Stimulated activated effector memory CD8-positive, alpha-beta T cell treated with anti-CD3 and anti-CD28 coated beads, Interleukin-12 subunit alpha, Interleukin-12 subunit beta, amount 100 ng/mL, for 72 hours (primary cell): ENCODE results near the gene SLC7A1.
"Not testable (repeated sequence)": the region's sequence is repeated elsewhere in the genome, so short reads cannot be mapped to it uniquely, and the experiment has no call there.

ENCODE experiments used
- ATAC-seq: fragments of 150-1000 bp; cut with Tn5 transposase; 2 replicates; pipeline ENCODE4 v1.10.0; 2021
- DNase-seq, 2 donors: peaks; one replicate each; pipeline ENCODE4 v3.0.0; 2021 to 2022; ENCODE audit warnings: low spot score in 2 of 2
- H3K27ac Mint-ChIP-seq: one replicate; pipeline ENCODE4 v1.8.0; 2022; ENCODE audit warnings: mild to moderate bottlenecking, mixed read lengths
- H3K36me3 Mint-ChIP-seq: one replicate; pipeline ENCODE4 v1.8.0; 2022; ENCODE audit warnings: mild to moderate bottlenecking, mixed read lengths
- H3K4me1 Mint-ChIP-seq: one replicate; pipeline ENCODE4 v1.8.0; 2022; ENCODE audit warnings: mixed read lengths
- H3K4me3 Mint-ChIP-seq: one replicate; pipeline ENCODE4 v1.8.0; 2022; ENCODE audit warnings: mild to moderate bottlenecking, mixed read lengths
- H3K9me3 Mint-ChIP-seq: one replicate; pipeline ENCODE4 v1.8.0; 2022; ENCODE audit warnings: mixed read lengths

Gene SLC7A1

DNA sequence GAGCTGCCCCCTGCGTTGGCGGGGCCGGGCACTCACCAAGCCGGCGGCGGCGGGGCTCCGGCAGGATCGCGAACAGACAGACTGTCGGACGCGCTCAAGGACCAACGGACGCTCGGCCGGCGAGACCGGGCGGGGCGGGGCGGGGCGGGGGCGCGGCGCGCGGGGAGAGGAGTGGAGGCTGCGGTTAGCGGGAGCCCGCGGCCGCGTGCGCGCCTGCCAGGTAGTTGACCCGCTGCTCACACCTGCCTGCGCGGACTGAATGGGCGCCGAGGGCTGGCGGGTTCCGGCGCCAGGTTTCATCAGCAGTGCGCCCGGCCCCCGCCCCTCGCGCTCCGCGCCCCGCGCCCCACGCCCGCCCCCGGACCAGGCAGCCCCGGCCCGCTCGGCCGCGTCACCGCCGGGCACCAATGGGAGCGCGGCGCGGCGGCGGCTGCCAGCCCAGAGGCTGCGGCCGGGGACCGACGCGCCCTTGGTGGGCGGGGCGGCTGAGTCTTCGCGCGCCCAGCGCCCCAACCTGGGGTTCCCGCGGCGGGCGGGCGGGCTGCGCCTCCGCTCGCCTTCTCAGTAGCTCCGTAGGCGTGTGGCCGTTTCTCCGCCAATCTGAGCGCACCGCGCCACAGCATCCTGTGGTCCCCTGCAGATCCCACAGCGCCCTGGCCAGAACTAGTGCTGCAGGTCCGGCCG lies at the start of gene SLC7A1:
Gene SLC7A1, minus strand, starts transcription at position 309 of the 684 bp plus-strand sequence. CDS start 59,500 bp downstream, outside the sequence.
- Mint-ChIP-seq H3K36me3 (peaks cover 57% of the 10 kb centered on the region), H3K27ac (peak within 1 kb of the TSS; percentile 96), H3K4me1 (peaks cover 48% of the 10 kb centered on the region), H3K4me3 (peak within 1 kb of the TSS; percentile 81), H3K9me3 (no peaks in the 10 kb centered on the region)
- ATAC-seq (peak; percentile 90), DNase-seq (peak; percentile 85 to 89)

DNA sequence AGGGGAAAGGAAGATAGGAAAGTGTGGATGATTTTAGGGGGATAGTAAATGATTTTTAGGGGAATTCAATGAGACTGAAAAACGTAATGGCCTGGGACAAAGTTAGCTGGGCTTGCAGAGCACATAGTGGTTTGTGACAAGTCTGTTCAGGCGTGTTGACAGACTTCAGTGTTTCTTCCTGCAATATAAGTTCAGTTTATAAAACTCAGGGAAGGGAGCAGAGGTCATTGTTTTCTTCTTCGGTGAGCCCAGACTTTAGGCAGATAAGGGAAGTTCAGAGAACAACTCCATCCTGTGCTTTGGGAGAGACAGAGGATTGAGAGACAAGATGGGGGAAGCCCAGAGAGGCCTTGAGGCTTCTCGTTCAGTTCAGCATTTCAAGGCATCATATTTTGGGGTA lies 45.2 kb upstream of the SLC7A1 start:
- H3K27ac Mint-ChIP-seq = no peak overlapping the region
- ATAC-seq (no peak), DNase-seq (no peak)
- no peaks in the 10 kb centered on the region for H3K9me3 Mint-ChIP-seq
- H3K4me1 Mint-ChIP-seq = no peaks in the 10 kb centered on the region
- no peaks in the 10 kb centered on the region for H3K36me3 Mint-ChIP-seq
- H3K4me3 Mint-ChIP-seq = no peak overlapping the region

DNA sequence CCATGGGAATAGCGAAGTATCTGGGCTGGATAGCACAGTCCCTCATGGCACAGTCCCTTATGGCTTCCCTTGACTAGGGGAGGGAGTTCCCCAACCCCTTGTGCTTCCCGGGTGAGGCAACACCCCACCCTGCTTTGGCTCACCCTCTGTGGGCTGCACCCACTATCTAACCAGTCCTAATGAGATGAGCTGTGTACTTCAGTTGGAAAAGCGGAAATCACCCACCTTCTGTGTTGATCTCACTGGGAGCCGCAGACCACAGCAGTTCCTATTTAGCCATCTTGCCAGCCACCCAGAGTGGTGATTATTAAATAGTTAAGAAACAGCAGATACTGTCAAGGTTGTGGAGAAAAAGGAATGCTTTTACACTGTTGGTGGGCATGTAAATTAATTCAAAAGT lies 41.3 kb upstream of the SLC7A1 start:
- not testable (repeated sequence) for H3K4me3 Mint-ChIP-seq, H3K9me3 Mint-ChIP-seq, DNase-seq, H3K36me3 Mint-ChIP-seq, H3K4me1 Mint-ChIP-seq, H3K27ac Mint-ChIP-seq, ATAC-seq

DNA sequence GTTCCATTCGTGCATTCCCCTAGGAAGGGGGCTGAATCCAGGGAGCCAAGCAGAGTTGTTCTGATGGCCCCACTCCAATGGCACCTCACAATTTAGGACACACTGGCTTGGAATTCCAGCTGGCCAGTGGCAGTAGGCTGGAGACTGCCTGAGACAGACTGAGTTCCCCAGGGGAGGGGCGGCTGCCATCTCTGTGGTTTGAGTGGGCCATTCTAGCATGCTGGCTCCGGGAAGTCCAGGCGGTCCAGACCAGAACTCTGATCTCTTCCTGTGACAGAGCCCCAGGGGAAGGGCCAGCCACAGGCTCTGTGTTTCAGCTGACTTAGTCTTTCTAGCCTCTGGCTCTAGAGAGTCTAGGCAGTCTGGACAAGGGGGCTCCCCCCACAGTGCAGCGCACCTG lies 29.5 kb upstream of the SLC7A1 start:
- H3K27ac Mint-ChIP-seq = no peak overlapping the region
- H3K4me3 Mint-ChIP-seq = no peak overlapping the region
- no peak for DNase-seq
- peak; percentile 11 for ATAC-seq
- no peaks in the 10 kb centered on the region for H3K36me3 Mint-ChIP-seq
- no peaks in the 10 kb centered on the region for H3K4me1 Mint-ChIP-seq
- no peaks in the 10 kb centered on the region for H3K9me3 Mint-ChIP-seq

DNA sequence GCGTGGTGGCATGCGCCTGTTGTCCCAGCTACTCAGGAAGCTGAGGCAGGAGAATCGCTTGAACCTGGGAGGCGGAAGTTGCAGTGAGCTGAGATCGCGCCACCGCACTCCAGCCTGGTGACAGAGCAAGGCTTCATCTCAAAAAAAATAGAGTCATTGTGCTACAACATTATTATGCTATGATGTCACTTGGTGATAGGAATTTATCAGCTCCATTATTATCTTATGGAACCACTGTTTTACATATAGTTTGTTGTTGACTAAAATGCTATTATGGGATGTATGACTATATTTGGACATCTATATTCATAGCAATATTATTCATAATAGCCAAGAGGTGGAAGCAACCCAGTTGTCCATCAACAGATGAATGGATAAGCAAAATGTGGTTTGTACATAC lies 26.4 kb upstream of the SLC7A1 start:
- Mint-ChIP-seq H3K4me1 (no peaks in the 10 kb centered on the region), H3K9me3 (no peaks in the 10 kb centered on the region), H3K27ac (no peak overlapping the region)

DNA sequence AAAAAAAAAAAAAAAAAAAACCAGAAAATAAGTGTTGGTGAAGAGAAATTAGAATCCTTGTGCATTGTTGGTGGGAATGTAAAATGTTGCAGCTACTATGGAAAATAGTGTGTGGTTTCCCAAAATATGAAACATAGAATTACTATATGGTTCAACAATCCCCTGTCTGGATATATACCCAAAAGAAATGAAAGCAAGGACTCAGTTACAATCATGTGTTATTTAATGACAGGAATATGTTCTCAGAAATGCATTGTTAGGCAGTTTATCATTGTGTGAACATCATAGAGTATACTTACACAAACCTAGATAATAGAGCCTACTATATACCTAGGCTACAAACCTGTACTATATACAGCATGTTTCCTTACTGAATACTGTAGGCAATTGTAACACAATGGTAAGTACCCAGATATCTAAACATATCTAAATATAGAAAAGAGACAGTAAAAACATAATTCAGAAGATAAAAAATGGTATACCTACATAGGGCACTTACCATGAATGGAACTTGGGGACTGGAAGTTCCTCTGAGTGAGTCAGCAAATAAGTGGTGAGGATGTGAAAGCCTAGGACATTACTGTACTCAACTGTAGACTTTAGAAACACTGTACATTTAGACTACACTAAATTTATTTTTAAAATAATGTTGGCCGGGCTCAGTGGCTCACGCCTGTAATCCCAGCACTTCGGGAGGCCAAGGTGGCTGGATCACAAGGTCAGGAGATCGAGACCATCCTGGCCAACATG lies 25.7 kb upstream of the SLC7A1 start:
- H3K9me3 Mint-ChIP-seq = no peaks in the 10 kb centered on the region
- DNase-seq (no peak), ATAC-seq (no peak)
- no peak overlapping the region for H3K27ac Mint-ChIP-seq
- no peaks in the 10 kb centered on the region for H3K36me3 Mint-ChIP-seq
- H3K4me1 Mint-ChIP-seq = no peaks in the 10 kb centered on the region
- H3K4me3 Mint-ChIP-seq = no peak overlapping the region

More for the DNA sequence above, 26.4 kb upstream of the SLC7A1 start:
- Mint-ChIP-seq H3K36me3 (no peaks in the 10 kb centered on the region), H3K4me3 (no peak overlapping the region)
- ATAC-seq = no peak
- no peak for DNase-seq

DNA sequence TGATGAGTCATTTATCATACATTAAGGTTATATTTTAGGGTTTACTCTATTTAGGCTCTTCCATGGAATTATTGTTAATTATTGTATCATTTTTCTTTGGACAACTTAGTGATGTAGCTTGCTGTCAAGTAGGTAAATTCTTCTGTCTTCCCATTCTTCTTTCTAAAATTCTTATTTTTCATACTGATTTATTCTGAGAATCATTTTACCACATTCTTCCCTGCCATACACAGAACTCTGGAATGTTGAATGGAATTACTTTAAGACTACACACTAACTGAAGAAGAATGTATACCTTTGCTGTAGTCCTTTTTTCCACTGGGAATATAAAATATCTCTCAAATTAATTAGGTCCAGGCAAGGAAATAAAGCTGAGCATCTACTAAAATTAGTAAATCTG lies 24.5 kb upstream of the SLC7A1 start:
- no peaks in the 10 kb centered on the region for H3K9me3 Mint-ChIP-seq
- no peak overlapping the region for H3K27ac Mint-ChIP-seq
- DNase-seq = no peak
- ATAC-seq = no peak
- H3K4me3 Mint-ChIP-seq = no peak overlapping the region
- H3K36me3 Mint-ChIP-seq = no peaks in the 10 kb centered on the region
- H3K4me1 Mint-ChIP-seq = no peaks in the 10 kb centered on the region

DNA sequence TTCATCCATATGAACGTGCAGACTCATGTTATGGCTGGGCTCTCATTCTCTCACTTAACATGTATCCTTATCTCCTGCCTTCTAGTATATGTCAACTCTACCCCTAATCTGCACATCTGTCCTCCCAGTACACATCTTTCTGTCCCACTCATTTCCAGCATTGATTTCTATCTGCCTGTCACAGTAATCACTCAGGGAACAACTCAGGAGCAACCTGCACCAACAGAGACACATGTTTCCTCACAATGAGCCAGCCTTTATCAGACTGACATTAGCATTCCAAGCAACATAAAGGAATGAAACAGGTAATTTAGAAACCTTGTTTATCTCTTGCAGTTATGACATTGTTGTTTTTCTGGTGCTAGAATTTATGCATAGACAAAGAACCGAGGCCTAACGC lies 17.6 kb upstream of the SLC7A1 start:
- no peak overlapping the region for H3K4me3 Mint-ChIP-seq
- H3K9me3 Mint-ChIP-seq = no peaks in the 10 kb centered on the region
- H3K36me3 Mint-ChIP-seq = no peaks in the 10 kb centered on the region
- H3K4me1 Mint-ChIP-seq = no peaks in the 10 kb centered on the region
- DNase-seq (no peak), ATAC-seq (no peak)
- no peak overlapping the region for H3K27ac Mint-ChIP-seq

DNA sequence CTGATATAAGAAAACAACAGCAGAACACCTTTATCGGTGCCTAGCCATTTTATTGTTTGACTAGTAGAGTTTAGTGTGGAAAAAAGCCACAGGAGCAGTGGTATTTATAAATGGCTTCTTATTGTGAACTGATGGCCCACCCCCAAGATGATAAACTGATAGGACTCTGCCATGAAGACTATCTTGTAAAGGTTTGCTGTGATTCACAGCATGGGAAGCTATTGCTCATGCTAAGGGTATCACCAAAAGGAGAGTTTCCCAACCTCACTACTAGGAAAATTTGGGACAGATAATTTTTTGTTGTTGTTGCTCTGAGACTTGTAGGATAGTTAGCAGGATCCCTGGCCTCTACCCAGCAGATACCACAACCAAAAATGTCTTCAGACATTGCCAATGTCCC lies 12.0 kb upstream of the SLC7A1 start:
- Mint-ChIP-seq H3K36me3 (no peaks in the 10 kb centered on the region), H3K4me1 (no peaks in the 10 kb centered on the region), H3K9me3 (no peaks in the 10 kb centered on the region), H3K4me3 (no peak overlapping the region), H3K27ac (no peak overlapping the region)
- ATAC-seq (no peak), DNase-seq (no peak)

DNA sequence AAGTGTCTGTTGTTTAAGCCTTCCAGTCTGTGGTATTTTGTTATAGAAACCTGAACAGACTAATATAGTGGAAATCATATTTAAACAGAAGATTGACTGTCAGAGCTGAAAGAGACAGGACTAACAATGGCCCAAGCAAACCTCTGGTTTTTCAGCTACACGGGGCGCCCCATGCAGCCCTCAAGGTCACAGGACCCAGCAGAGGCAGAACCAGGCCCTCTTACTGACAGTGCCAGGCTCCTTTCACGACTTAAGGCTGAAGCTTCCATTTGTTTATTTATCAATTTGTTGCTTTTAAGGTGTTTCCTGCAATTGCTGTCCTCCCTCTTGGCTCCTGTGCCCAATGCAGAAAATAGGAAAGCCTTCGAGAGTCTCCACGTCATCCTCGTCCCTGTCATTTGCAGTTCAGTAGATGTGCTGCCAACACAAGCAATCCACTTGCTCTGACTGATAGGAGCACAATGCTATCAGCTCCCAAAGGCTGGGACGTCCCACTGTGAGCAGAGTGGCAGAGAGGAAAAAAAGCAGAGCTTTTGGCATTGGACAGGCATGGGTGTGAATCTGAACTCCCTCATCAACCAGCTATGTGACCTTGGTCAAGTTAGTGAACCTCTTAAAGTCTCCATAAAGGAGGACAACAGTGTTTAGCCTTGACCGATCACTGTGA lies 10.5 kb upstream of the SLC7A1 start:
- Mint-ChIP-seq H3K27ac (no peak overlapping the region), H3K9me3 (no peaks in the 10 kb centered on the region), H3K36me3 (no peaks in the 10 kb centered on the region), H3K4me3 (no peak overlapping the region), H3K4me1 (no peaks in the 10 kb centered on the region)
- DNase-seq (no peak), ATAC-seq (no peak)

DNA sequence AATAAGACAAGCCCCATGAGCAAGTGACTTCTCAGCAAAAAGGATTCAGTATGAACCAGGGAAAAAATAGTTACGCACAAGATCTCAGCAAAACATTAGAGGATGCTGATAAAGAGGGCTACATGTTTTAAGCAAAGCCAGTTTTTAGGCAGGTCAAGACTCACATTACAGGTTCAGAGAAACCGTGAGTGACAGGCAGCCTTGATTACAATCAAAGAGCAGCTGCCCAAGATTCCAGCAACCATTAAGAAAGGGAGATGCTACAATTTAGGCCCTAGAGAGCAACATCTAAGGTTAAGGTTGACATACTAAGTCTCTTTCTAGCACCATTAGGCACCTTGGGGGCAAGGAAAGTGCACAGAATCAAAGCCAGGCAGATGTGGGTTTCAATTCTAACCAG lies 2.8 kb upstream of the SLC7A1 start:
- no peak overlapping the region for H3K27ac Mint-ChIP-seq

DNA sequence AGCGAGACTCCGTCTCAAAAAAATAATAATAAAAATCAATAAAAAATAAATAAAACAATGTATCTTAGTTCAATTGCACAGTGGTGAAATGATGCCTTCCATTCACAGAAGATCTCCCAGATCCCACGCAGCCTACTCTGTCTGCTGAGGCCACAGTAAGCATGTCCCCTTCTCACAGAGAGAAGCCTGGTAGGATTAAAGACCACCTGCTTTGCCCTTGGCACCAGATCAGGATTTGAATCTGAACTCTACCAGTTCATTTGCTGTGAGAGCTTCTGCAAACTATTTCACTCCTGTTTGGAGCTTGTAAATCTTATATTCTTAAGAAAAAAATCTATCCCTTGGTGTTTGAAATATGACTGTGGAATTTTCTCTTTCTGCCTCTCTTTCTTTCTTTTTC lies 2.2 kb upstream of the SLC7A1 start:
- H3K9me3 Mint-ChIP-seq = no peaks in the 10 kb centered on the region
- peak in 1 of 2 donors; percentile 44 for DNase-seq
- H3K36me3 Mint-ChIP-seq = peaks cover 35% of the 10 kb centered on the region
- no peak overlapping the region for H3K27ac Mint-ChIP-seq
- no peak overlapping the region for H3K4me3 Mint-ChIP-seq
- H3K4me1 Mint-ChIP-seq = peaks cover 27% of the 10 kb centered on the region
- no peak for ATAC-seq

More for the DNA sequence above, 2.8 kb upstream of the SLC7A1 start:
- H3K36me3 Mint-ChIP-seq = peaks cover 30% of the 10 kb centered on the region
- no peak for DNase-seq
- no peaks in the 10 kb centered on the region for H3K9me3 Mint-ChIP-seq
- no peak overlapping the region for H3K4me3 Mint-ChIP-seq
- ATAC-seq = no peak
- peaks cover 21% of the 10 kb centered on the region for H3K4me1 Mint-ChIP-seq

DNA sequence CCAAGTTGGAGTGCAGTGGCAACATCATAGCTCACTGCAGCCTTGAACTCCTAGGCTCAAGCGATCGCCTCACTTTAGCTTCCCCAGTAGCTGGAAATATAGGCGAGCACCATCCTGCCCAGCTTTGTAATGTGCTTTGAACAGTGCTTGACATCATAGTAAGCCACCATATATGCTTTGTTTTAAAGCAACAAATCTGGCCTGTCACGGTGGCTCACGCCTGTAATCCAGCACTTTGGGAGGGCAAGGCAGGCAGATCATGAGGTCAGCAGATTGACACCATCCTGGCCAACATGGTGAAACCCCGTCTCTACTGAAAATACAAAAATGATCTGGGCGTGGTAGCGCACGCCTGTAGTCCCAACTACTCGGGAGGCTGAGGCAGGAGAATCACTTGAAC lies 1.8 kb upstream of the SLC7A1 start:
- Mint-ChIP-seq H3K4me3 (no peak overlapping the region), H3K36me3 (peaks cover 40% of the 10 kb centered on the region), H3K27ac (no peak overlapping the region), H3K9me3 (no peaks in the 10 kb centered on the region), H3K4me1 (peaks cover 32% of the 10 kb centered on the region)
- ATAC-seq = no peak
- peak in 1 of 2 donors; percentile 41 for DNase-seq

DNA sequence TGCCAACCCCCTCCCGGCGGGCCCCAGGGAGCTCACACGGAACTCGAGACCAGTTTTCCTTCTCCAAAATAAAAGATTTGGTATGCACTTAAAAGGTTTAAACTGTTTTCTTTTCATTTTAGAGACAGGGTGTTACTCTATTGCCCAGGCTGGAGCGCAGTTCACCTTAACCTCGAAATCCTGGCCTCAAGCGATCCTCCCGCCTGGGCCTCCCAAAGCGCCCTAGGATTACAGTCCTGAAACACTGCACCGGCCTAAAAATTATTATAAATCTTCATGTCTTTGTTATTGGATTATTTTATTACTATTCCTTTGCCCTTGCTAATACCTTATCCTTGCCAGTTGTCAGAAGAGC lies 553 bp upstream of the SLC7A1 start:
- DNase-seq (peak in 1 of 2 donors; percentile 48), ATAC-seq (no peak)
- Mint-ChIP-seq H3K9me3 (no peaks in the 10 kb centered on the region), H3K36me3 (peaks cover 52% of the 10 kb centered on the region), H3K4me1 (peaks cover 44% of the 10 kb centered on the region), H3K4me3 (peak overlapping the region; percentile 81), H3K27ac (peak overlapping the region; percentile 92)

DNA sequence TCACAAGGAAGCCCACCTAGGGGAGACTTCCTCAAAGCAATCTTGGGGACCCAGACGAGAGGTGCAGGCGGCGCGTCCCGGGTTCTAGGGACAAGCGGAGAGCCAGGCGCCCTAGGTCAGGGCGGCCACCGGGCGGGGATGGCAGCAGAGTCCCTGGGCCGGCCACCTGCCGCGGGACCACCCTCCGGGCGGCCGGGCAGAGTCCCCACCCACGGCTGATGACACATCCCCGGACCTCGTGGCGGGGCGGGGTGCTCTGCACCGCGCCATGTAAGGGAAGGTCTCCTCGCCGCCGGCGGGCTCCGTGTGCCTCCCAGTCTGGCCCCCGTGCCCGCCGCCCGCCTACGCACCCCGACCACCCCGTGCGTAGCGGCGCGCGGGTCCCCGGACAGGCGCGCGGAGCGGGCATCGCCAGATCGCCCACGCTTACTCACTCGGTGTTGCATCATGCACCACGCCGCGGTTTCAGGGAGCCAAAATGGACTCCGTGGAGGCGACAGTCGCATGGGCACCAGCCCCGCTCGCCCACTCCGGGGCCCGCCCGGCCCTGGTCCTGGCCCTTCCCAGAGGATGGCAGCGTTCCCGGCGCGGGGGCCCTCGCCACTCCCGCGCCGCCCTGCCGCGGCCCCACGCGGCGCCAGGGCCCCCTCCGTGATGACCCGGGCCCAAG lies 643 bp downstream of the SLC7A1 start:
- Mint-ChIP-seq H3K9me3 (no peaks in the 10 kb centered on the region), H3K4me1 (peaks cover 55% of the 10 kb centered on the region), H3K4me3 (peak overlapping the region; percentile 81), H3K27ac (peak overlapping the region; percentile 96), H3K36me3 (peaks cover 64% of the 10 kb centered on the region)
- DNase-seq (peak; percentile 73 to 90), ATAC-seq (peak; percentile 74)
